IPS-20b (cell line): ENCODE results near the gene TOR3A.
"Not testable (repeated sequence)": the region's sequence is repeated elsewhere in the genome, so short reads cannot be mapped to it uniquely, and the experiment has no call there.

Experiments
- H3K27ac ChIP-seq: one replicate; pipeline ENCODE4 v1.5.1; 2013; ENCODE audit warnings: low read length
- H3K27me3 ChIP-seq: 2 replicates; pipeline ENCODE4 v1.6.1; 2013; ENCODE audit warnings: mild to moderate bottlenecking, low read length, inconsistent platforms; ENCODE audit not compliant: insufficient read depth
- H3K36me3 ChIP-seq: 2 replicates; pipeline ENCODE4 v1.6.1; 2013; ENCODE audit warnings: low read depth, mild to moderate bottlenecking, inconsistent platforms, low read length, moderate library complexity; ENCODE audit not compliant: insufficient read depth
- H3K4me1 ChIP-seq: 2 replicates; pipeline ENCODE4 v1.6.1; 2013; ENCODE audit warnings: mild to moderate bottlenecking, control low read depth, inconsistent platforms, low read length, moderate library complexity; ENCODE audit not compliant: insufficient read depth
- H3K4me3 ChIP-seq: 2 replicates; pipeline ENCODE4 v1.5.1; 2013; ENCODE audit warnings: mild to moderate bottlenecking, low read length, inconsistent platforms
- H3K9ac ChIP-seq: 2 replicates; pipeline ENCODE4 v1.6.1; 2013; ENCODE audit warnings: low read depth, mild to moderate bottlenecking, inconsistent platforms, low read length, moderate library complexity
- H3K9me3 ChIP-seq: 2 replicates; pipeline ENCODE4 v1.6.1; 2013; ENCODE audit warnings: mild to moderate bottlenecking, low read depth, low read length, inconsistent platforms; ENCODE audit not compliant: insufficient read depth

TOR3A gene, protein sequence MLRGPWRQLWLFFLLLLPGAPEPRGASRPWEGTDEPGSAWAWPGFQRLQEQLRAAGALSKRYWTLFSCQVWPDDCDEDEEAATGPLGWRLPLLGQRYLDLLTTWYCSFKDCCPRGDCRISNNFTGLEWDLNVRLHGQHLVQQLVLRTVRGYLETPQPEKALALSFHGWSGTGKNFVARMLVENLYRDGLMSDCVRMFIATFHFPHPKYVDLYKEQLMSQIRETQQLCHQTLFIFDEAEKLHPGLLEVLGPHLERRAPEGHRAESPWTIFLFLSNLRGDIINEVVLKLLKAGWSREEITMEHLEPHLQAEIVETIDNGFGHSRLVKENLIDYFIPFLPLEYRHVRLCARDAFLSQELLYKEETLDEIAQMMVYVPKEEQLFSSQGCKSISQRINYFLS

DNA sequence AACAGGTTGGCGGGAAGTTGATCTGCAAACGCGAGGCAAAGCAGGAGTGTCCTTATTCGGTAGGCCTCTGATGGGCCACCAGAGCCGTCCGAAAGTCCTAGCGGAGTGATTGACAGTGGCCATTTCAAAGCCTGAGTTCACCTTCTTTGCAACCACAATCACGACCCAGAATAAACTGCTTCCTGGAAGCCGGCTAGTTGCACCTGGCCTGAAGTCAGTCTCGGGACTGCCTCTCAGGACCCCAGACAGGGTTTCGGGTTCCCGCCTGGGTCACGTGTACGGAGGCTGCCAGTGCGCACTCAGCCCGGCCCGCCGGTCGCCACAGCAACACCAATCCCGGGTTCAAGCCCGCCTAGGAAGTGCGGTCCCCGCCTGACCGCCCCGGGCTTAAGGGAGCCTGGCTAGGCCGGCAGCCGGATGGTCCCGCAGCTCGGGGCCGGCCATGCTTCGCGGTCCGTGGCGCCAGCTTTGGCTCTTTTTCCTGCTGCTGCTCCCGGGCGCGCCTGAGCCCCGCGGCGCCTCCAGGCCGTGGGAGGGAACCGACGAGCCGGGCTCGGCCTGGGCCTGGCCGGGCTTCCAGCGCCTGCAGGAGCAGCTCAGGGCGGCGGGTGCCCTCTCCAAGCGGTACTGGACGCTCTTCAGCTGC is at the start of gene TOR3A:
TOR3A (plus strand) TSS at position 384 of the 646 bp plus-strand sequence; CDS start at position 443, 59 bp downstream.
- Histone ChIP-seq H3K27ac (peak within 1 kb of the TSS; percentile 23), H3K4me1 (peaks cover 8% of the 10 kb centered on the region; the same call in 1 of the 2 replicates), H3K36me3 (peaks cover 8% of the 10 kb centered on the region; the same call in 1 of the 2 replicates), H3K9me3 (no peaks in the 10 kb centered on the region), H3K9ac (peak within 1 kb of the TSS; percentile 64; the same call in 1 of the 2 replicates), H3K4me3 (peak within 1 kb of the TSS; percentile 84), H3K27me3 (peaks cover 8% of the 10 kb centered on the region; the same call in 1 of the 2 replicates)

DNA sequence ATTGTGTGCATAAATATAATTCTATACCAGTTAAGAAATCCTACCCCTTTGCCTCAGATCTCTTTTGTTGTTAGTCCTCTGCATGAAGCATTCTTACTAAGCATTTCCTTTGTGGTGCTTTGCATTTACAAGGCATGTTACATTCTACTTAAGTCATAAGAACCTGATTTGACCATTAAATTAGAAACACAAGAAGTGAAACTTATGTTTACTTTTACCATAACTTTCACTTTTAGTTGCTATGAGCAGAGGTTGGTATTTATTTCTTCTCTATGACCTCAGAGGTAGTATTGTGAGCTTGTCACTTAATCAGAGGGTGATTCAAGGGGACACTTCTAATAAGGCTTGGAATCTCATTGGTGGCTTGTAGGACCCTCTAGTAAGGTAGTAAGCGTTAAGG is 47.1 kb upstream of the TOR3A start:
- no peaks in the 10 kb centered on the region for H3K36me3 ChIP-seq
- peaks cover 22% of the 10 kb centered on the region for H3K4me1 ChIP-seq
- no peaks in the 10 kb centered on the region for H3K27me3 ChIP-seq
- H3K9ac ChIP-seq, result no peak overlapping the region
- no peak overlapping the region for H3K27ac ChIP-seq
- no peaks in the 10 kb centered on the region for H3K9me3 ChIP-seq
- no peak overlapping the region; the same call in 1 of the 2 replicates for H3K4me3 ChIP-seq

DNA sequence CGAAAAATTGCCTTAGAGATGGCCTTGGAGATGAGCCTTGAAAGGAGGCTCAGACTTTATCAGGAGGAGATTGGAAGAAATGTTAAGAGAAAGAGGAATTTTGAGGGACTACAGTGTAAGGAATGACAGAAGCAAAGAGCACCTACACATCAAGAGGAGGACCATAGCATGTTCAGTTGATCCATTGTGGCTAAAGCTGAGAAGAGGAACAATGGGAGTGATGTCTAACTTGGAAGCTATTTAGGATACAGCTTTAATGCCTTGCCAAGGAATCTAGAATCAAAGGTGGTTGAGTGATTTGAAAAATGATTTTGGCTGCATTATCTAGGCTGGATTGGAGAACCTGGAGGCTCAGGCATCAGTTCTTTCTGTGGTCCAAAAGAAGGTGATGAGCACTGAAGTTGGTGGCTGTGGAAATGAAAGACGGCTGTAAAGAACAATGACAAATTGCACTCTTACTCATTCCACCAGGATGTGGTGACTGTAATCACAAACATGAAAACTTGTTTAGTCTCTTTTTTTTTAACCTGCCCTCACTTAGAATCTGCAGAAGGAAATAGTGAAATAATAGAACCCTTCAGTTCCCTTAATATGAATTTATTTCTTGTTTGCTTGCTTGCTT is 44.9 kb upstream of the TOR3A start:
- Histone ChIP-seq H3K4me3 (no peak overlapping the region), H3K9me3 (no peaks in the 10 kb centered on the region), H3K27me3 (no peaks in the 10 kb centered on the region), H3K9ac (no peak overlapping the region), H3K36me3 (no peaks in the 10 kb centered on the region), H3K4me1 (peaks cover 14% of the 10 kb centered on the region; the same call in 1 of the 2 replicates), H3K27ac (no peak overlapping the region)

DNA sequence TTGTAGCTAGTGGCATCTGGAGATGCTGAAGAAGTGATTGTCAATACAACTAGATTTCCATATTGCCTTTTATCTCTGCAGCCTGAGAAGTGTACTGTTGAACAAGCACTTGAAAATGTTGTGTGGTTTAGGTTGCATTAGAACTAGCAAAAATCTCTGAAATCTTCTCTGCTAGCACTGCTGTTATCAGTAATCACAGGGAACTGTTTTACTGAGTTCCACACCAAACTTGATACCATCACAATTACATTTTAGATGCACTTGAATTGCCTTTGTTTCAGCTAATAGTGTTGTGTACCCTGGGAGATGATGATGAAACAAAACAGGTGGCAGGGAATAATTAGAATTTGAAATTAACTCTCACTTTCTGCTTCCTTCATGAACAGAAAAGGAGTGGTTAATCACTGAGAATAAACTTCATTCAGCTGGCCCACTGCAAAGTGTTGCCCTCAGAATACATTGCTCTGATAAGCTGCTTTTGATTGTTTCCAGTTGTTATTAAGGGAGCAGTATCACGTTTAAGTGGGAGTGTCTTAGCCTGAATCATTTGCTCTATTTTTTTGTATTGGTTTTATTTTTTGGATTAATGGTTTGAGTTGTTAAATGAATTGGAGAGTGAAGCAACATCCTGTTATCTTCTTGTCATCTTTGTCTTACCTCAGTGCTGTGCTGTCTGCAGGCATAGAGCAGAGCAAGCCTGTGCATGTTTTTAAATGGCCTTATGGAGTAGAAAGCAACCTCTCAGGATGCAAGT is 43.2 kb upstream of the TOR3A start:
- H3K27me3 ChIP-seq, result no peaks in the 10 kb centered on the region
- H3K4me1 ChIP-seq, result peaks cover 14% of the 10 kb centered on the region; the same call in 1 of the 2 replicates

DNA sequence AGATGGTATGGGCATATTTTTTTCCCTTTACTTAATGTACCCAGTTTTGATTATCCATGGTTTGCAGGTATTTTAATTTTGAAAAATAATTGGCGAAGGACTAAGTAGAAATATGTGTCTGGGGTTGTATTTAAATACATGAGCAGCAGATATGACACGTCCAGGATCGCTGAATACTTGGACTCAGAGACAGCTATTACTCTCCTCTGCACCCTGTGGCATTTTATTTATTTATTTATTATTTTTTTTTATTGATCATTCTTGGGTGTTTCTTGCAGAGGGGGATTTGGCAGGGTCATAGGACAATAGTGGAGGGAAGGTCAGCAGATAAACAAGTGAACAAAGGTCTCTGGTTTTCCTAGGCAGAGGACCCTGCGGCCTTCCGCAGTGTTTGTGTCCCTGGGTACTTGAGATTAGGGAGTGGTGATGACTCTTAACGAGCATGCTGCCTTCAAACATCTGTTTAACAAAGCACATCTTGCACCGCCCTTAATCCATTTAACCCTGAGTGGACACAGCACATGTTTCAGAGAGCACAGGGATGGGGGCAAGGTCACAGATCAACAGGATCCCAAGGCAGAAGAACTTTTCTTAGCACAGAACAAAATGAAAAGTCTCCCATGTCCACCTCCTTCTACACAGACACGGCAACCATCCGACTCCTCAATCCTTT is 42.2 kb upstream of the TOR3A start:
- not testable (repeated sequence) for H3K4me3 ChIP-seq, H3K27me3 ChIP-seq, H3K9ac ChIP-seq, H3K36me3 ChIP-seq, H3K27ac ChIP-seq, H3K4me1 ChIP-seq, H3K9me3 ChIP-seq

More for the DNA sequence above, 43.2 kb upstream of the TOR3A start:
- Histone ChIP-seq H3K9me3 (no peaks in the 10 kb centered on the region), H3K36me3 (0 out of 2 replicates have a peak, but pooled peaks cover 2% of the 10 kb centered on the region), H3K9ac (no peak overlapping the region), H3K4me3 (no peak overlapping the region), H3K27ac (no peak overlapping the region)

DNA sequence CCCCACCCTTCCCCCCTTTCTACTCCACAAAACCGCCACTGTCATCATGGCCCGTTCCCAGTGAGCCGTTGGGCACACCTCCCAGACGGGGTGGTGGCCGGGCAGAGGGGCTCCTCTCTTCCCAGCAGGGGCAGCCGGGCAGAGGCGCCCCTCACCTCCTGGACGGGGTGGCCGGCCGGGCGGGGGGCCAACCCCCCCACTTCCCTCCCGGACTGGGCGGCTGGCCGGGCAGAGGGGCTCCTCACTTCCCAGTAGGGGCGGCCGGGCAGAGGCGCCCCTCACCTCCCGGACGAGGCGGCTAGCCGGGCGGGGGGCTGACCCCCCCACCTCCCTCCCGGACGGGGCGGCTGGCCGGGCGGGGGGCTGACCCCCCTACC is 41.7 kb upstream of the TOR3A start:
- H3K9ac ChIP-seq, H3K27me3 ChIP-seq, H3K4me1 ChIP-seq, H3K4me3 ChIP-seq, H3K36me3 ChIP-seq, H3K27ac ChIP-seq, H3K9me3 ChIP-seq: not testable (repeated sequence)

DNA sequence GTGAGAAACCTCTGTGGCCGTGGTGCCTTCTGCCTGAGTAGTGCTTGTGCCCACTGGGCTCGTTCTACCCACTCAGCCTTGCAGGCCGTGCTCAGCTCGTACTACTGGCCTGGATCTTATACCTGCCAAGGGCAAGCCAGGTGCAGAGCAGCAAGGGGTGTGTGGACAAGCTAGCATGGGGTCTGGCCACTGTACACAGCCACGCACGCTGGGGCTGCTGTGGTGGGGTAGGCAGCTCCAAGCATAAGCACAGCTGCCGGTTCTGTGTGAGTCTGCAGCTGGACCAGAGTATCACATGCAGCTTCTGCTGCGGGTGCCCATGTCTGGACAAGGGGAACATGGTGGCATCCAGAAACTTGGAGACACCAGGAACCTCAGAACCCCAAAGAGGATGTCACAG is 39.8 kb upstream of the TOR3A start:
- H3K9me3 ChIP-seq, result no peaks in the 10 kb centered on the region
- H3K4me3 ChIP-seq, result no peak overlapping the region
- H3K27me3 ChIP-seq, result no peaks in the 10 kb centered on the region
- H3K36me3 ChIP-seq, result 0 out of 2 replicates have a peak, but pooled peaks cover 4% of the 10 kb centered on the region
- H3K27ac ChIP-seq, result no peak overlapping the region
- H3K9ac ChIP-seq, result no peak overlapping the region
- H3K4me1 ChIP-seq, result no peaks in the 10 kb centered on the region

DNA sequence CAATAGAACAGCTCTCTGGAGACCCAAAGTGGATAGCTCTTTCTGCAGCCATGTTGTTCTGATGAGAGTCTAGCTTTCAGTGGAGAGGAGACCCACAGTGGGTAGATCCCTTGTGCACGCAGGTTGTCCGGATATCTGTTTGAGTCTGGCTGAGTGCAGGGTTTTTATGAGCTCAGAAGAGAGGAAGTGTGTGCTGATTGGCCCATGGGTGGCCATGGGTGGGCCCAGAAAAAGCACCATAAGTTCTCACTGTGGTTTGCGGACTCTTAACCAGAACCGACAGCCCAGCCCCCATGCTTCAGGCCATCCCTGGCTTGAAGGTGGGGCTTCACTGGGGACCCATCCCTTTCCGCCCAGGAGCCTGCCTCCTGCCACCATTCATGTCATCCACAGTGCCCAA is 39.2 kb upstream of the TOR3A start:
- Histone ChIP-seq H3K9me3 (no peaks in the 10 kb centered on the region), H3K4me3 (no peak overlapping the region), H3K4me1 (no peaks in the 10 kb centered on the region)

DNA sequence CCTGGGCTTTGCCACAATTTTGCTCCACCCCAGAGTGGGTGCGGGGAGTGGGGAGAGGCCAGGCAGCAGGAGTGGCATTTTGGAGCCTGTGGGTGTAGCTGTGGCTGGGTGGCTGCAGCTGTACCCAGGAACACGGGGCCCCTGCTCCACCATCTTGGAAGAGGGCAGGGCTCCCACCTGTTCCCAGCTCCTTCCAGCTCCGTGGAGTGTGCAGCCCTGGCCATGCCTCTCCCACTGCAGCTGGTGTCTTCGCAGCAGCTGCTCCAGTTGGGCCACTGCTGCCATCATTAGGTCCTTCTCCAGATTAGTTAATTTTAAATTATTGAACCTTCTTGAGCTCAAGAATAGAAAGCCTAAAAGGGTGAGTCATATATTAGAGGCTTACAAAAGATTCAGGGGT is 38.6 kb upstream of the TOR3A start:
- H3K9ac ChIP-seq, result no peak overlapping the region
- H3K27me3 ChIP-seq, result no peaks in the 10 kb centered on the region
- H3K4me1 ChIP-seq, result no peaks in the 10 kb centered on the region
- 0 out of 2 replicates have a peak, but pooled peaks cover 4% of the 10 kb centered on the region for H3K36me3 ChIP-seq
- H3K27ac ChIP-seq, result no peak overlapping the region
- H3K9me3 ChIP-seq, result no peaks in the 10 kb centered on the region
- H3K4me3 ChIP-seq, result no peak overlapping the region

More for the DNA sequence above, 39.2 kb upstream of the TOR3A start:
- Histone ChIP-seq H3K27ac (no peak overlapping the region), H3K27me3 (no peaks in the 10 kb centered on the region), H3K9ac (no peak overlapping the region), H3K36me3 (0 out of 2 replicates have a peak, but pooled peaks cover 4% of the 10 kb centered on the region)

DNA sequence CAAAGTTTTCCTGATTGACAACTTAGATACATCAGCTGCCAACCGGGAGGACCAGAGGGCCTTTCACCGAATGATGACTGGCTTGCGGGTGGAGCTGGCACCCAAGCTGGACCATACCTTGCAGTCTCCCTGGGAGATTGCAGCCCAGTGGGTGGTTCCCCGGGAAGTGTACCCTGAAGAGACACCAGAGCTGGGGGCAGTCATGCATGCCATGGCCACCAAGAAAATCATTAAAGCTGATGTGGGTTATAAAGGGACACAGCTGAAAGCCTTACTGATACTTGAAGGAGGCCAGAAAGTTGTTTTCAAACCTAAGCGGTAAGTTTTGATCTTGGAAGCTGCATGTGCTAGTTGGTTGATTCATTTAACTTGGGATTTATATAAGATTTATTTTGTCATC is 38.0 kb upstream of the TOR3A start:
- Histone ChIP-seq H3K27me3 (no peaks in the 10 kb centered on the region), H3K36me3 (0 out of 2 replicates have a peak, but pooled peaks cover 4% of the 10 kb centered on the region), H3K4me3 (no peak overlapping the region), H3K9ac (no peak overlapping the region), H3K27ac (no peak overlapping the region), H3K4me1 (no peaks in the 10 kb centered on the region), H3K9me3 (no peaks in the 10 kb centered on the region)
